ENCODE measurements around the gene CREB5. TPM values are rescaled to one million over a fixed set of nuclear protein-coding genes. Genes with fewer than 3 reads are reported as not detected.

CREB5 gene
- total and polyA plus RNA-seq, 7 donors, result 0.80 to 42.1 (median 4.6) TPM

GRCh38 chr7:28725045-28725642 lies 312.8 kb downstream of the CREB5 start:
- intact Hi-C loops (cut with DNase I), result no loop called here
- H3K27ac ChIP-seq, result peak overlapping the region in 2 of 4 donors; percentile 44 to 45
- no peak for DNase-seq
- no peaks in the 10 kb centered on the region for H3K36me3 ChIP-seq
- H3K27me3 ChIP-seq, result no peaks in the 10 kb centered on the region
- no peaks in the 10 kb centered on the region for H3K9me3 ChIP-seq
- 59 to 65% methylated on average over 3 of the region's 3 CpGs for WGBS, 2 donors
- TF ChIP-seq POLR2AphosphoS5 (IDR thresholded peaks at IDR 0.05) (no peak), CTCF (IDR thresholded peaks at IDR 0.05) (no peak), POLR2A (IDR thresholded peaks at IDR 0.05) (no peak), EP300 (IDR thresholded peaks at IDR 0.05) (no peak)
- peaks cover 0 to 33% (median 15%) of the 10 kb centered on the region in 4 donors for H3K4me1 ChIP-seq
- no peak overlapping the region for H3K4me3 ChIP-seq

DNA sequence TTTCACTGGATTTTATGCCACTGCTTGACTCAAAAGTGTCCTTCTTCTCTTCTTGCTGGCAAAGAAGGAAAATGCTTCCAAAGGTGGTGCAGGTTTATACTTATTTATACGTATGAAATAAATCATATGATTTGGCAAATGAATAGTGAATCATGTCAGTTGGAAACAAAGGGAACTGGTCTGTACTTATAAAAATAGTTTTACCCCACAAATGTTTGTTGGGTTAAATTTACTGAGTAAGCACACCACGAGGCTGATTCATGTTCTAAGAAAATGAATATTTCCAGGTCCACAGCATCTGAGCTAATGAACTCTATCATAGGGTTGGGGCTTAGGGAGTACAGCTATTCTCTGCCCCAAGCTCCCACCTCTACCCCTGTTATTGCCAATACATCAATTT lies 313.6 kb downstream of the CREB5 start:
- Histone ChIP-seq H3K27me3 (no peaks in the 10 kb centered on the region), H3K4me3 (no peak overlapping the region), H3K27ac (peak overlapping the region in 2 of 4 donors; percentile 44 to 45), H3K4me1 (peaks cover 0 to 40% (median 20%) of the 10 kb centered on the region in 4 donors), H3K9me3 (no peaks in the 10 kb centered on the region), H3K36me3 (no peaks in the 10 kb centered on the region)
- intact Hi-C loops (cut with DNase I), result no loop called here
- TF ChIP-seq CTCF (IDR thresholded peaks at IDR 0.05), result no peak
- no peak for TF ChIP-seq POLR2A (IDR thresholded peaks at IDR 0.05)
- TF ChIP-seq EP300 (IDR thresholded peaks at IDR 0.05), result no peak
- TF ChIP-seq POLR2AphosphoS5 (IDR thresholded peaks at IDR 0.05), result no peak
- WGBS, 2 donors, result 61 to 73% methylated on average over 2 of the region's 2 CpGs
- DNase-seq, result no peak

DNA sequence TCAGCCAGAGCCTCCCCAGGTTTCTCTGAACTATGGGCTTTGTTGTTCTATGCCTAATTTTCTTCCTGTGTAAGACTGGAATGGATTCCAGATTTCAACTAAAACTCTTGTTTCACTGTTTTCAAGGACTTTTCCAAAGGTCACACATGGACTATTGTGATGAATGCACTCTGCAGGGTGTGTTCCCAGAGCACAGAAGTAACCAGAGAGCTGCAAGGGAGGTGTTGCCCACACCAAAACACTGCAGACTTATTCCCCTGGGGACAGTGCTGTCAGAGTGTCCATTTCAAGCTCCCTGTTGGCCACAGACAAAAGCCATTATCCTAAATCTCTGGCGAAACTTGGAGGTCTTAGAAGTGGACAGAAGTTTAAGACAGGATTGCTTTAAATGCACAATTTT lies 314.2 kb downstream of the CREB5 start:
- no peaks in the 10 kb centered on the region for H3K36me3 ChIP-seq
- 81 to 82% methylated on average over 1 of the region's 1 CpG for WGBS, 2 donors
- H3K9me3 ChIP-seq, result no peaks in the 10 kb centered on the region
- no peaks in the 10 kb centered on the region for H3K27me3 ChIP-seq
- TF ChIP-seq POLR2A (IDR thresholded peaks at IDR 0.05) (no peak), EP300 (IDR thresholded peaks at IDR 0.05) (no peak), CTCF (IDR thresholded peaks at IDR 0.05) (no peak), POLR2AphosphoS5 (IDR thresholded peaks at IDR 0.05) (no peak)
- peaks cover 0 to 45% (median 24%) of the 10 kb centered on the region in 4 donors for H3K4me1 ChIP-seq
- H3K27ac ChIP-seq, result peak overlapping the region in 1 of 4 donors; percentile 44
- intact Hi-C loops (cut with DNase I), result no loop called here
- no peak overlapping the region for H3K4me3 ChIP-seq
- no peak for DNase-seq

- no peak for DNase-seq
- Histone ChIP-seq H3K4me1 (peaks cover 0 to 51% (median 28%) of the 10 kb centered on the region in 4 donors), H3K9me3 (no peaks in the 10 kb centered on the region), H3K36me3 (no peaks in the 10 kb centered on the region), H3K27me3 (no peaks in the 10 kb centered on the region), H3K4me3 (no peak overlapping the region), H3K27ac (no peak overlapping the region)
- TF ChIP-seq EP300 (IDR thresholded peaks at IDR 0.05) (no peak), POLR2AphosphoS5 (IDR thresholded peaks at IDR 0.05) (no peak), CTCF (IDR thresholded peaks at IDR 0.05) (no peak), POLR2A (IDR thresholded peaks at IDR 0.05) (no peak)
- intact Hi-C loops (cut with DNase I), result no loop called here
- WGBS, 2 donors, result 23 to 54% methylated on average over 8 of the region's 8 CpGs
Observed at GRCh38 chr7:28729281-28729680, 317.0 kb downstream of the CREB5 start.

GRCh38 chr7:28729727-28730126 lies 317.4 kb downstream of the CREB5 start:
- 65 to 77% methylated on average over 3 of the region's 3 CpGs for WGBS, 2 donors
- H3K9me3 ChIP-seq, result no peaks in the 10 kb centered on the region
- TF ChIP-seq EP300 (IDR thresholded peaks at IDR 0.05) (no peak), CTCF (IDR thresholded peaks at IDR 0.05) (no peak), POLR2AphosphoS5 (IDR thresholded peaks at IDR 0.05) (no peak), POLR2A (IDR thresholded peaks at IDR 0.05) (no peak)
- DNase-seq, result no peak
- no peaks in the 10 kb centered on the region for H3K27me3 ChIP-seq
- no peaks in the 10 kb centered on the region for H3K36me3 ChIP-seq
- peak overlapping the region in 1 of 4 donors; percentile 3 for H3K27ac ChIP-seq
- peaks cover 0 to 51% (median 28%) of the 10 kb centered on the region in 4 donors for H3K4me1 ChIP-seq
- H3K4me3 ChIP-seq, result no peak overlapping the region
- intact Hi-C loops (cut with DNase I), result no loop called here
